ENCODE data around the gene RERE. TPM values are rescaled to one million over a fixed set of nuclear protein-coding genes. Genes with fewer than 3 reads are reported as not detected.

The RERE gene
- total RNA-seq, 1 donor from 2014 or later, result 64.6 TPM

- intact Hi-C loops (cut with DNase I), result loop anchor here (5.0 kb wide), 2 partner anchors 129 to 284 kb away; no protein-coding TSS in a partner anchor
- no peak for DNase-seq (ENCODE audit: low spot score in 2 of 2)
Measured at GRCh38 chr1:8846263-8846662, 28.8 kb upstream of the RERE start.

GRCh38 chr1:8845104-8846097 lies 28.0 kb upstream of the RERE start:
- intact Hi-C loops (cut with DNase I), result loop anchor here (5.0 kb wide), 2 partner anchors 128 to 283 kb away; no protein-coding TSS in a partner anchor
- DNase-seq (ENCODE audit: low spot score in 2 of 2), result no peak
- no peak overlapping the region for H3K4me3 ChIP-seq

More at GRCh38 chr1:8846263-8846662, 28.8 kb upstream of the RERE start:
- Histone ChIP-seq H3K9me3 (no peaks in the 10 kb centered on the region), H3K27ac (no peak overlapping the region), H3K4me1 (peaks cover 0 to 27% of the 10 kb centered on the region in 2 donors), H3K27me3 (no peaks in the 10 kb centered on the region), H3K4me3 (no peak overlapping the region), H3K36me3 (no peaks in the 10 kb centered on the region)
- TF ChIP-seq CTCF (IDR thresholded peaks at IDR 0.05), result no peak

GRCh38 chr1:8844501-8845006 lies 27.1 kb upstream of the RERE start:
- Histone ChIP-seq H3K27me3 (no peaks in the 10 kb centered on the region), H3K36me3 (no peaks in the 10 kb centered on the region), H3K9me3 (no peaks in the 10 kb centered on the region), H3K27ac (no peak overlapping the region), H3K4me1 (peaks cover 0 to 27% of the 10 kb centered on the region in 2 donors), H3K4me3 (no peak overlapping the region)
- intact Hi-C loops (cut with DNase I), result loop anchor here (5.0 kb wide), 2 partner anchors 127 to 282 kb away; no protein-coding TSS in a partner anchor
- TF ChIP-seq CTCF (IDR thresholded peaks at IDR 0.05), result no peak
- DNase-seq (ENCODE audit: low spot score in 2 of 2), result no peak

More at GRCh38 chr1:8845104-8846097, 28.0 kb upstream of the RERE start:
- no peaks in the 10 kb centered on the region for H3K9me3 ChIP-seq
- H3K4me1 ChIP-seq, result peaks cover 0 to 27% of the 10 kb centered on the region in 2 donors
- TF ChIP-seq CTCF (IDR thresholded peaks at IDR 0.05), result no peak
- H3K36me3 ChIP-seq, result no peaks in the 10 kb centered on the region
- H3K27me3 ChIP-seq, result no peaks in the 10 kb centered on the region
- no peak overlapping the region for H3K27ac ChIP-seq

- no peak overlapping the region for H3K4me3 ChIP-seq
- H3K27me3 ChIP-seq, result no peaks in the 10 kb centered on the region
- DNase-seq (ENCODE audit: low spot score in 2 of 2), result no peak
- no peaks in the 10 kb centered on the region for H3K9me3 ChIP-seq
- intact Hi-C loops (cut with DNase I), result no loop called here
- H3K36me3 ChIP-seq, result no peaks in the 10 kb centered on the region
- no peak overlapping the region for H3K27ac ChIP-seq
- peaks cover 0 to 15% of the 10 kb centered on the region in 2 donors for H3K4me1 ChIP-seq
- TF ChIP-seq CTCF (IDR thresholded peaks at IDR 0.05), result no peak
Measured at GRCh38 chr1:8841395-8841794, 24.0 kb upstream of the RERE start.

GRCh38 chr1:8839990-8840389 lies 22.6 kb upstream of the RERE start:
- intact Hi-C loops (cut with DNase I), result no loop called here

More at GRCh38 chr1:8839990-8840389, 22.6 kb upstream of the RERE start:
- H3K27me3 ChIP-seq, result no peaks in the 10 kb centered on the region
- H3K4me3 ChIP-seq, result no peak overlapping the region
- peaks cover 0 to 8% of the 10 kb centered on the region in 2 donors for H3K4me1 ChIP-seq
- no peaks in the 10 kb centered on the region for H3K9me3 ChIP-seq
- TF ChIP-seq CTCF (IDR thresholded peaks at IDR 0.05), result no peak
- no peak overlapping the region for H3K27ac ChIP-seq
- H3K36me3 ChIP-seq, result no peaks in the 10 kb centered on the region
- no peak for DNase-seq (ENCODE audit: low spot score in 2 of 2)
